MM.1S (cell line): Measurements from ENCODE around the gene C2orf74.

Experiments
- DNase-seq: peaks from one replicate; pipeline ENCODE4 v3.0.0-alpha.2; 2015
- H2AFZ ChIP-seq: fragments of 300-600 bp; sonication (generic); 2 replicates; pipeline ENCODE4 v1.6.0; 2016; ENCODE audit warnings: antibody characterized with exemption, low read length
- H3F3A ChIP-seq: fragments of 300-600 bp; sonication (generic); 2 replicates; pipeline ENCODE4 v1.6.1; 2016; ENCODE audit warnings: mild to moderate bottlenecking, antibody characterized with exemption, low read length, moderate library complexity, mixed read lengths; ENCODE audit not compliant: insufficient read depth
- H3K27ac ChIP-seq: fragments of 300-600 bp; sonication (generic); 2 replicates; pipeline ENCODE4 v1.5.1; 2016; ENCODE audit warnings: mild to moderate bottlenecking, low read length
- H3K27me3 ChIP-seq: fragments of 300-600 bp; sonication (generic); replicated peaks from 2 replicates; pipeline ENCODE4 v1.6.0; 2016; ENCODE audit warnings: low read length; ENCODE audit not compliant: insufficient read depth
- H3K36me3 ChIP-seq: fragments of 300-600 bp; sonication (generic); replicated peaks from 2 replicates; pipeline ENCODE4 v1.6.1; 2016; ENCODE audit warnings: mild to moderate bottlenecking, low read length, mixed read lengths; ENCODE audit not compliant: insufficient read depth
- H3K4me1 ChIP-seq: fragments of 300-600 bp; sonication (generic); 2 replicates; pipeline ENCODE4 v1.6.1; 2016; ENCODE audit warnings: low read length, mixed read lengths
- H3K4me2 ChIP-seq: fragments of 300-600 bp; sonication (generic); 2 replicates; pipeline ENCODE4 v1.6.0; 2016; ENCODE audit warnings: low read depth, low read length
- H3K4me3 ChIP-seq: fragments of 300-600 bp; sonication (generic); 2 replicates; pipeline ENCODE4 v1.5.1; 2016; ENCODE audit warnings: low read length, mixed read lengths
- H3K79me2 ChIP-seq: fragments of 300-600 bp; sonication (generic); 2 replicates; pipeline ENCODE4 v1.6.1; 2016; ENCODE audit warnings: mixed run types, low read length, mixed read lengths
- H3K9ac ChIP-seq: fragments of 300-600 bp; sonication (generic); 2 replicates; pipeline ENCODE4 v1.6.1; 2016; ENCODE audit warnings: low read length, mixed read lengths
- H3K9me2 ChIP-seq: fragments of 300-600 bp; sonication (generic); replicated peaks from 2 replicates; pipeline ENCODE4 v1.6.1; 2016; ENCODE audit warnings: mild to moderate bottlenecking, low read length, mixed read lengths; ENCODE audit not compliant: insufficient read depth
- H3K9me3 ChIP-seq: fragments of 300-600 bp; sonication (generic); replicated peaks from 2 replicates; pipeline ENCODE4 v1.6.1; 2016; ENCODE audit warnings: mild to moderate bottlenecking, low read length, mixed read lengths; ENCODE audit not compliant: insufficient read depth
- H4K20me1 ChIP-seq: fragments of 300-600 bp; sonication (generic); 2 replicates; pipeline ENCODE4 v1.6.1; 2016; ENCODE audit warnings: mild to moderate bottlenecking, low read length, moderate library complexity, mixed read lengths; ENCODE audit not compliant: insufficient read depth
- CTCF ChIP-seq: fragments of 300-600 bp; sonication (generic); IDR thresholded peaks from 2 replicates; pipeline ENCODE4 v1.5.1; 2016; ENCODE audit warnings: antibody characterized with exemption, low read length, mixed read lengths
- EZH2 ChIP-seq: fragments of 300-600 bp; sonication (generic); optimal IDR thresholded peaks from 2 replicates; pipeline ENCODE3; 2017; ENCODE audit warnings: low read depth, mild to moderate bottlenecking, antibody characterized with exemption, low read length, mixed read lengths
- EZH2phosphoT487 ChIP-seq: fragments of 300-600 bp; sonication (generic); IDR thresholded peaks from 2 replicates; pipeline ENCODE4 v1.6.1; 2018; ENCODE audit warnings: antibody characterized with exemption, low read length

Gene C2orf74

GRCh38 chr2:61214171-61214570 lies 52.2 kb downstream of the C2orf74 start:
- DNase-seq, result no peak
- no peak overlapping the region for H3K9ac ChIP-seq
- no peaks in the 10 kb centered on the region for H3K9me3 ChIP-seq
- TF ChIP-seq EZH2 (no peak), CTCF (no peak), EZH2phosphoT487 (no peak)
- no peaks in the 10 kb centered on the region for H3K9me2 ChIP-seq
- no peak overlapping the region for H3K4me3 ChIP-seq
- no peaks in the 10 kb centered on the region for H3F3A ChIP-seq
- H2AFZ ChIP-seq, result no peak overlapping the region
- no peaks in the 10 kb centered on the region for H3K27me3 ChIP-seq
- no peaks in the 10 kb centered on the region for H3K36me3 ChIP-seq
- H3K4me2 ChIP-seq, result no peak overlapping the region
- no peaks in the 10 kb centered on the region for H3K79me2 ChIP-seq
- no peaks in the 10 kb centered on the region for H4K20me1 ChIP-seq
- no peaks in the 10 kb centered on the region for H3K4me1 ChIP-seq
- no peak overlapping the region for H3K27ac ChIP-seq
